DND-41 (cell line): ENCODE measurements around the gene LPIN1.

Experiments
- EZH2 ChIP-seq: IDR thresholded peaks from 3 replicates; pipeline ENCODE4 v1.6.1; 2012; ENCODE audit warnings: borderline replicate concordance, low read depth, mild to moderate bottlenecking, moderate library complexity, low read length, inconsistent platforms; ENCODE audit not compliant: severe bottlenecking
- TF ChIP-seq, protein P1 (sequence below): IDR thresholded peaks from 2 replicates; pipeline ENCODE4 v1.5.1; 2012; ENCODE audit warnings: borderline replicate concordance, low read length, moderate library complexity, mild to moderate bottlenecking; ENCODE audit not compliant: poor library complexity, severe bottlenecking; ENCODE audit errors: extremely low read depth

- TF ChIP-seq, protein P1, sequence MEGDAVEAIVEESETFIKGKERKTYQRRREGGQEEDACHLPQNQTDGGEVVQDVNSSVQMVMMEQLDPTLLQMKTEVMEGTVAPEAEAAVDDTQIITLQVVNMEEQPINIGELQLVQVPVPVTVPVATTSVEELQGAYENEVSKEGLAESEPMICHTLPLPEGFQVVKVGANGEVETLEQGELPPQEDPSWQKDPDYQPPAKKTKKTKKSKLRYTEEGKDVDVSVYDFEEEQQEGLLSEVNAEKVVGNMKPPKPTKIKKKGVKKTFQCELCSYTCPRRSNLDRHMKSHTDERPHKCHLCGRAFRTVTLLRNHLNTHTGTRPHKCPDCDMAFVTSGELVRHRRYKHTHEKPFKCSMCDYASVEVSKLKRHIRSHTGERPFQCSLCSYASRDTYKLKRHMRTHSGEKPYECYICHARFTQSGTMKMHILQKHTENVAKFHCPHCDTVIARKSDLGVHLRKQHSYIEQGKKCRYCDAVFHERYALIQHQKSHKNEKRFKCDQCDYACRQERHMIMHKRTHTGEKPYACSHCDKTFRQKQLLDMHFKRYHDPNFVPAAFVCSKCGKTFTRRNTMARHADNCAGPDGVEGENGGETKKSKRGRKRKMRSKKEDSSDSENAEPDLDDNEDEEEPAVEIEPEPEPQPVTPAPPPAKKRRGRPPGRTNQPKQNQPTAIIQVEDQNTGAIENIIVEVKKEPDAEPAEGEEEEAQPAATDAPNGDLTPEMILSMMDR, result no peak
- TF ChIP-seq EZH2, result no peak
These were observed 6.5 kb downstream of the LPIN1 start for GRCh38 chr2:11752906-11753305.
